IMR-90 (cell line): ENCODE results near the gene IVL.

ENCODE experiments used
- CHD1 ChIP-seq: IDR thresholded peaks from 2 replicates; pipeline ENCODE4 v1.6.1; 2012; ENCODE audit warnings: low read depth, low read length, improper control_type of control experiment
- MAFK ChIP-seq: IDR thresholded peaks from 2 replicates; pipeline ENCODE4 v1.6.1; 2012; ENCODE audit warnings: low read depth, low read length, improper control_type of control experiment
- MAZ ChIP-seq: IDR thresholded peaks from 2 replicates; pipeline ENCODE4 v1.6.1; 2012; ENCODE audit warnings: low read depth, mild to moderate bottlenecking, low read length, improper control_type of control experiment, moderate library complexity, borderline replicate concordance
- POLR2A ChIP-seq: IDR thresholded peaks from 2 replicates; pipeline ENCODE4 v1.6.1; 2012; ENCODE audit warnings: mild to moderate bottlenecking, low read depth, low read length
- RAD21 ChIP-seq: IDR thresholded peaks from 2 replicates; pipeline ENCODE4 v1.6.1; 2012; ENCODE audit warnings: low read length, improper control_type of control experiment
- RCOR1 ChIP-seq: IDR thresholded peaks from 2 replicates; pipeline ENCODE4 v1.6.1; 2012; ENCODE audit warnings: mild to moderate bottlenecking, low read length, improper control_type of control experiment; ENCODE audit not compliant: insufficient replicate concordance
- SMC3 ChIP-seq: fragments of 150-350 bp; IDR thresholded peaks from 2 replicates; pipeline ENCODE4 v1.6.1; 2016; ENCODE audit warnings: low read depth, mild to moderate bottlenecking, antibody characterized with exemption, low read length, moderate library complexity
- TF ChIP-seq, protein P1 (sequence below): conservative IDR thresholded peaks from 2 replicates; pipeline ENCODE4 v1.5.1; 2012; ENCODE audit warnings: mild to moderate bottlenecking, low read depth, low read length, improper control_type of control experiment
- TF ChIP-seq, protein P2 (sequence below): fragments of 150-350 bp; IDR thresholded peaks from 2 replicates; pipeline ENCODE4 v1.6.1; 2017; ENCODE audit warnings: mild to moderate bottlenecking, antibody characterized with exemption, low read length, low read depth

DNA sequence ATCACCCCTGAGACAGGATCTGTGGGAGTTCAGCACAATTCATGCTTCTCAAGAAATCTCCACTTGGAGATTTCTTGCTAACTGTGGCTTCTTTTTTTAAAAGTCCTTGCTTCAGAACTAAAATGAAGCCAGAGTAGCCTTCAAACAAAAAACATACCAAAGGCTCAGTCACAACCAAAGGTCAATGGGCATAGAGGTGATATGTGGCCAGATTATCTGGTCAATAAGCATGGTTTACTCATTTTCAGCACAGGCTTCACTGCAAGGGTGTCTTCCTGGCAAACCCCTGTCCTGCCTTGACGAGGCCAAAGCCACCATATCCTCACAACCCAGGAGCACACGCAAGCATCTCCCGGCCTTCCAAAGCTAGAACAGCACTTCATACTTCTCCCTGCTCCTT, 50.9 kb downstream of the IVL start:
- TF ChIP-seq, protein P1, sequence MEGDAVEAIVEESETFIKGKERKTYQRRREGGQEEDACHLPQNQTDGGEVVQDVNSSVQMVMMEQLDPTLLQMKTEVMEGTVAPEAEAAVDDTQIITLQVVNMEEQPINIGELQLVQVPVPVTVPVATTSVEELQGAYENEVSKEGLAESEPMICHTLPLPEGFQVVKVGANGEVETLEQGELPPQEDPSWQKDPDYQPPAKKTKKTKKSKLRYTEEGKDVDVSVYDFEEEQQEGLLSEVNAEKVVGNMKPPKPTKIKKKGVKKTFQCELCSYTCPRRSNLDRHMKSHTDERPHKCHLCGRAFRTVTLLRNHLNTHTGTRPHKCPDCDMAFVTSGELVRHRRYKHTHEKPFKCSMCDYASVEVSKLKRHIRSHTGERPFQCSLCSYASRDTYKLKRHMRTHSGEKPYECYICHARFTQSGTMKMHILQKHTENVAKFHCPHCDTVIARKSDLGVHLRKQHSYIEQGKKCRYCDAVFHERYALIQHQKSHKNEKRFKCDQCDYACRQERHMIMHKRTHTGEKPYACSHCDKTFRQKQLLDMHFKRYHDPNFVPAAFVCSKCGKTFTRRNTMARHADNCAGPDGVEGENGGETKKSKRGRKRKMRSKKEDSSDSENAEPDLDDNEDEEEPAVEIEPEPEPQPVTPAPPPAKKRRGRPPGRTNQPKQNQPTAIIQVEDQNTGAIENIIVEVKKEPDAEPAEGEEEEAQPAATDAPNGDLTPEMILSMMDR = no peak
- TF ChIP-seq POLR2A (no peak), SMC3 (no peak), MAFK (no peak), CHD1 (no peak), MAZ (no peak), RAD21 (no peak), RCOR1 (no peak)
- TF ChIP-seq, protein P2, sequence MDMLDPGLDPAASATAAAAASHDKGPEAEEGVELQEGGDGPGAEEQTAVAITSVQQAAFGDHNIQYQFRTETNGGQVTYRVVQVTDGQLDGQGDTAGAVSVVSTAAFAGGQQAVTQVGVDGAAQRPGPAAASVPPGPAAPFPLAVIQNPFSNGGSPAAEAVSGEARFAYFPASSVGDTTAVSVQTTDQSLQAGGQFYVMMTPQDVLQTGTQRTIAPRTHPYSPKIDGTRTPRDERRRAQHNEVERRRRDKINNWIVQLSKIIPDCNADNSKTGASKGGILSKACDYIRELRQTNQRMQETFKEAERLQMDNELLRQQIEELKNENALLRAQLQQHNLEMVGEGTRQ = no peak
